IMR-90 (cell line): ENCODE results near the gene MANSC1. TPM values are rescaled to one million over a fixed set of nuclear protein-coding genes. Genes with fewer than 3 reads are reported as not detected.

Experiments used
- ATAC-seq: fragments of 200-7000 bp; cut with Tn5 transposase; 2 replicates; pipeline ENCODE4 v1.9.1; 2020; ENCODE audit warnings: low read depth, mild to moderate bottlenecking, moderate library complexity
- BruUV-seq: library from RNA; stranded (reverse); fragments of 400-500 nt; replicated peaks from 2 replicates; lab custom pipeline; 2021; lab: Mats Ljungman, UMichigan
- CTCF ChIA-PET: fragments of 300-600 bp; formaldehyde crosslinking; extraction: SDS; loops from one replicate; lab custom pipeline; 2021; ENCODE audit warnings: antibody characterized with exemption; lab: Yijun Ruan, JAX
- POLR2A ChIA-PET: fragments of 300-600 bp; sonication (Branson Sonifier 250); formaldehyde crosslinking; loops from one replicate; lab custom pipeline; 2022; ENCODE audit warnings: antibody characterized with exemption; ENCODE audit not compliant: unreplicated experiment; lab: Charles Lee
- DNase-seq: peaks from one replicate; pipeline ENCODE4 v3.0.0; 2013
- H2AFZ ChIP-seq: replicated peaks from 2 replicates; pipeline ENCODE3; 2013; ENCODE audit warnings: low read length, mild to moderate bottlenecking; ENCODE audit not compliant: poor library complexity
- H2AK5ac ChIP-seq: 2 replicates; pipeline ENCODE4 v1.6.1; 2013; ENCODE audit warnings: low read depth, low read length, inconsistent platforms
- H2AK9ac ChIP-seq: replicated peaks from 2 replicates; pipeline ENCODE3; 2013; ENCODE audit warnings: mild to moderate bottlenecking, low read depth, low read length, moderate library complexity; ENCODE audit not compliant: poor library complexity
- H2BK120ac ChIP-seq: 2 replicates; pipeline ENCODE4 v1.6.1; 2013; ENCODE audit warnings: low read depth, low read length, inconsistent platforms
- H2BK15ac ChIP-seq: 3 replicates; pipeline ENCODE4 v1.6.1; 2013; ENCODE audit warnings: low read depth, low read length, inconsistent platforms
- H2BK20ac ChIP-seq: 2 replicates; pipeline ENCODE4 v1.6.1; 2013; ENCODE audit warnings: low read depth, mild to moderate bottlenecking, inconsistent platforms, low read length, moderate library complexity
- H2BK5ac ChIP-seq: 2 replicates; pipeline ENCODE4 v1.6.1; 2013; ENCODE audit warnings: mild to moderate bottlenecking, low read depth, low read length, inconsistent platforms; ENCODE audit not compliant: poor library complexity, severe bottlenecking
- H3K14ac ChIP-seq: replicated peaks from 2 replicates; pipeline ENCODE4 v1.6.1; 2013; ENCODE audit warnings: low read depth, low read length, inconsistent platforms
- H3K18ac ChIP-seq: 2 replicates; pipeline ENCODE4 v1.6.1; 2013; ENCODE audit warnings: low read depth, low read length, control low read depth
- H3K23ac ChIP-seq: 2 replicates; pipeline ENCODE4 v1.6.1; 2013; ENCODE audit warnings: low read depth, low read length, inconsistent platforms
- H3K27ac ChIP-seq: 2 replicates; pipeline ENCODE4 v1.5.1; 2013; ENCODE audit warnings: mild to moderate bottlenecking, control low read depth, low read length; ENCODE audit not compliant: insufficient read depth
- H3K27me3 ChIP-seq: 2 replicates; pipeline ENCODE4 v1.6.1; 2013; ENCODE audit warnings: low read length; ENCODE audit not compliant: control insufficient read depth, insufficient read depth
- H3K36me3 ChIP-seq: 2 replicates; pipeline ENCODE4 v1.6.1; 2013; ENCODE audit warnings: low read length, mixed read lengths; ENCODE audit not compliant: control insufficient read depth, insufficient read depth
- H3K4ac ChIP-seq: 2 replicates; pipeline ENCODE4 v1.6.1; 2013; ENCODE audit warnings: low read depth, low read length, inconsistent platforms
- H3K4me1 ChIP-seq: 2 replicates; pipeline ENCODE4 v1.6.1; 2013; ENCODE audit warnings: low read length, mixed read lengths; ENCODE audit not compliant: control insufficient read depth, insufficient read depth
- H3K4me2 ChIP-seq: 2 replicates; pipeline ENCODE4 v1.6.1; 2013; ENCODE audit warnings: low read depth, mild to moderate bottlenecking, control low read depth, low read length, moderate library complexity
- H3K4me3 ChIP-seq: 2 replicates; pipeline ENCODE4 v1.5.1; 2013; ENCODE audit warnings: low read depth, mild to moderate bottlenecking, control low read depth, low read length, moderate library complexity; ENCODE audit not compliant: insufficient read depth
- H3K56ac ChIP-seq: 2 replicates; pipeline ENCODE4 v1.6.1; 2013; ENCODE audit warnings: low read length, inconsistent platforms; ENCODE audit not compliant: insufficient read depth; ENCODE audit errors: extremely low read depth
- H3K79me1 ChIP-seq, 2 experiments: 2 replicates each; pipeline ENCODE4 v1.6.1; 2013; ENCODE audit warnings: low read length in 2 of 2, inconsistent platforms in 1 of 2, low read depth in 1 of 2
- H3K9ac ChIP-seq: 2 replicates; pipeline ENCODE4 v1.6.1; 2013; ENCODE audit warnings: low read depth, low read length, control low read depth
- H3K9me1 ChIP-seq: 2 replicates; pipeline ENCODE4 v1.6.1; 2013; ENCODE audit warnings: low read length, inconsistent platforms; ENCODE audit not compliant: insufficient read depth
- H3K9me3 ChIP-seq: 2 replicates; pipeline ENCODE4 v1.6.1; 2013; ENCODE audit warnings: low read length; ENCODE audit not compliant: control insufficient read depth, insufficient read depth
- H4K20me1 ChIP-seq: 2 replicates; pipeline ENCODE4 v1.6.1; 2013; ENCODE audit warnings: low read length, inconsistent platforms; ENCODE audit not compliant: insufficient read depth
- H4K5ac ChIP-seq: 2 replicates; pipeline ENCODE4 v1.6.1; 2013; ENCODE audit warnings: mild to moderate bottlenecking, low read depth, low read length, control low read depth
- H4K8ac ChIP-seq, 2 experiments: 2 replicates each; pipeline ENCODE4 v1.6.1; 2013; ENCODE audit warnings: low read depth in 2 of 2, low read length in 2 of 2, control low read depth in 1 of 2, inconsistent platforms in 1 of 2
- H4K91ac ChIP-seq: 2 replicates; pipeline ENCODE4 v1.6.1; 2013; ENCODE audit warnings: low read depth, low read length, inconsistent platforms; ENCODE audit not compliant: insufficient read depth
- CTCF ChIP-seq: conservative IDR thresholded peaks from 2 replicates; pipeline ENCODE4 v1.5.1; 2012; ENCODE audit warnings: mild to moderate bottlenecking, low read depth, low read length, improper control_type of control experiment
- ELK1 ChIP-seq: fragments of 150-350 bp; IDR thresholded peaks from 2 replicates; pipeline ENCODE4 v1.6.1; 2016; ENCODE audit warnings: low read depth, mild to moderate bottlenecking, low read length, moderate library complexity, borderline replicate concordance
- FOS ChIP-seq: fragments of 150-350 bp; IDR thresholded peaks from 2 replicates; pipeline ENCODE4 v1.6.1; 2016; ENCODE audit warnings: low read depth, low read length
- MAFK ChIP-seq: IDR thresholded peaks from 2 replicates; pipeline ENCODE4 v1.6.1; 2012; ENCODE audit warnings: low read depth, low read length, improper control_type of control experiment
- MAZ ChIP-seq: IDR thresholded peaks from 2 replicates; pipeline ENCODE4 v1.6.1; 2012; ENCODE audit warnings: low read depth, mild to moderate bottlenecking, low read length, improper control_type of control experiment, moderate library complexity, borderline replicate concordance
- MXI1 ChIP-seq: IDR thresholded peaks from 2 replicates; pipeline ENCODE4 v1.6.1; 2012; ENCODE audit warnings: low read depth, mild to moderate bottlenecking, low read length, moderate library complexity, borderline replicate concordance
- POLR2A ChIP-seq: IDR thresholded peaks from 2 replicates; pipeline ENCODE4 v1.6.1; 2012; ENCODE audit warnings: mild to moderate bottlenecking, low read depth, low read length
- USF2 ChIP-seq: fragments of 150-350 bp; IDR thresholded peaks from 2 replicates; pipeline ENCODE4 v1.6.1; 2017; ENCODE audit warnings: mild to moderate bottlenecking, antibody characterized with exemption, low read length, low read depth
- WGBS, 2 experiments: methylation state at CpG; one replicate each; pipeline versions ENCODE4 v1.1.5 to v1.1.7; 2013; ENCODE audit warnings: missing lambda C conversion rate in 2 of 2; ENCODE audit not compliant: insufficient read length in 1 of 2; ENCODE audit errors: extremely low coverage in 2 of 2; 5-methylcytosine and 5-hydroxymethylcytosine counted together
- dilution Hi-C: fragments of 300-500 bp; cut with HindIII; formaldehyde crosslinking; loops from one replicate; pipeline ENCODE4 v1.14.3; 2018; ENCODE audit warnings: low sequenced_read_pairs; ENCODE audit not compliant: unreplicated experiment
- in situ Hi-C: fragments of 300-500 bp; cut with MboI; formaldehyde crosslinking; loops from 3 replicates; pipeline ENCODE4 v1.14.3; 2019; ENCODE audit warnings: low sequenced_read_pairs, inconsistent platforms, mixed read lengths
- intact Hi-C: fragments of 100-400 bp; cut with micrococcal nuclease; formaldehyde crosslinking; loops from 2 replicates; pipeline ENCODE4 v1.10.0; 2022
- polyA plus RNA-seq, 3 experiments: library from polyadenylated mRNA; depleted of rRNA; stranded (reverse); fragments of >200 nt; gene quantifications; 2 replicates each; pipeline ENCODE4 v1.2.3, GENCODE V29; 2012; ENCODE audit warnings: low replicate concordance in 1 of 3
- total RNA-seq: library from RNA; depleted of rRNA; stranded (reverse); fragments of >200 nt; gene quantifications from 2 replicates; pipeline ENCODE4 v1.2.3, GENCODE V29; 2012

MANSC1 gene
- total and polyA plus RNA-seq, 2 of the 4 experiments (the other 2 are of a cell fraction), result 1.1 to 2.2 TPM

GRCh38 chr12:12387501-12387900, 37.5 kb upstream of the MANSC1 start:
- H3K27me3 ChIP-seq, result no peaks in the 10 kb centered on the region
- WGBS, 2 experiments, result no CpG with 5 or more reads among the region's 3 CpGs
- ATAC-seq (peak; percentile 46), DNase-seq (peak; percentile 59)
- POLR2A ChIA-PET, result interaction anchor here (0.6 kb wide), 1 partner anchor 809 kb away, joined by 3 read pairs; the partner anchor contains the start of gene EMP1
- H3K4me1 ChIP-seq, result peaks cover 2% of the 10 kb centered on the region; the same call in 1 of the 2 replicates
- no peak overlapping the region for H2AFZ ChIP-seq
- H2AK9ac ChIP-seq, result no peak overlapping the region
- H3K9me3 ChIP-seq, result no peaks in the 10 kb centered on the region
- H2BK5ac ChIP-seq, result no peak overlapping the region
- dilution Hi-C loops, result no loop called here
- H3K9me1 ChIP-seq, result no peaks in the 10 kb centered on the region
- no peaks in the 10 kb centered on the region for H3K79me1 ChIP-seq
- peak overlapping the region; percentile 55; the same call in 1 of the 2 replicates for H3K4me2 ChIP-seq
- H3K4ac ChIP-seq, result no peak overlapping the region
- H2BK120ac ChIP-seq, result peak overlapping the region; percentile 15; the same call in 1 of the 2 replicates
- no peak overlapping the region; the same call in 2 of the 3 replicates for H2BK15ac ChIP-seq
- H4K5ac ChIP-seq, result no peak overlapping the region
- H3K18ac ChIP-seq, result no peak overlapping the region
- in situ Hi-C loops, result no loop called here
- no peak overlapping the region for H3K27ac ChIP-seq
- H3K56ac ChIP-seq, result no peak overlapping the region
- H3K9ac ChIP-seq, result no peak overlapping the region
- no peak overlapping the region for H3K4me3 ChIP-seq
- no peaks in the 10 kb centered on the region for H3K36me3 ChIP-seq
- H2AK5ac ChIP-seq, result no peak overlapping the region
- no TSS peak for BruUV-seq
- intact Hi-C loops, result no loop called here
- CTCF ChIA-PET, result interaction anchor here (0.7 to 1.3 kb wide), 3 partner anchors 11 to 350 kb away, joined by 3 to 5 read pairs (median 3); no protein-coding TSS in a partner anchor
- TF ChIP-seq CTCF, result no peak
- TF ChIP-seq POLR2A, result no peak
- TF ChIP-seq MAFK, result no peak
- TF ChIP-seq MAZ, result no peak
- TF ChIP-seq MXI1, result no peak
- no peak for TF ChIP-seq USF2
- TF ChIP-seq ELK1, result no peak
- TF ChIP-seq FOS, result no peak
- H4K8ac ChIP-seq, result no peak overlapping the region
- no peak overlapping the region for H4K91ac ChIP-seq
- H3K14ac ChIP-seq, result no peak overlapping the region; the same call in 1 of the 2 replicates
- no peaks in the 10 kb centered on the region for H4K20me1 ChIP-seq
- H2BK20ac ChIP-seq, result no peak overlapping the region
- peak overlapping the region; percentile 73; the same call in 1 of the 2 replicates for H3K23ac ChIP-seq
